ENCODE data around the gene CIDEB.

DNA sequence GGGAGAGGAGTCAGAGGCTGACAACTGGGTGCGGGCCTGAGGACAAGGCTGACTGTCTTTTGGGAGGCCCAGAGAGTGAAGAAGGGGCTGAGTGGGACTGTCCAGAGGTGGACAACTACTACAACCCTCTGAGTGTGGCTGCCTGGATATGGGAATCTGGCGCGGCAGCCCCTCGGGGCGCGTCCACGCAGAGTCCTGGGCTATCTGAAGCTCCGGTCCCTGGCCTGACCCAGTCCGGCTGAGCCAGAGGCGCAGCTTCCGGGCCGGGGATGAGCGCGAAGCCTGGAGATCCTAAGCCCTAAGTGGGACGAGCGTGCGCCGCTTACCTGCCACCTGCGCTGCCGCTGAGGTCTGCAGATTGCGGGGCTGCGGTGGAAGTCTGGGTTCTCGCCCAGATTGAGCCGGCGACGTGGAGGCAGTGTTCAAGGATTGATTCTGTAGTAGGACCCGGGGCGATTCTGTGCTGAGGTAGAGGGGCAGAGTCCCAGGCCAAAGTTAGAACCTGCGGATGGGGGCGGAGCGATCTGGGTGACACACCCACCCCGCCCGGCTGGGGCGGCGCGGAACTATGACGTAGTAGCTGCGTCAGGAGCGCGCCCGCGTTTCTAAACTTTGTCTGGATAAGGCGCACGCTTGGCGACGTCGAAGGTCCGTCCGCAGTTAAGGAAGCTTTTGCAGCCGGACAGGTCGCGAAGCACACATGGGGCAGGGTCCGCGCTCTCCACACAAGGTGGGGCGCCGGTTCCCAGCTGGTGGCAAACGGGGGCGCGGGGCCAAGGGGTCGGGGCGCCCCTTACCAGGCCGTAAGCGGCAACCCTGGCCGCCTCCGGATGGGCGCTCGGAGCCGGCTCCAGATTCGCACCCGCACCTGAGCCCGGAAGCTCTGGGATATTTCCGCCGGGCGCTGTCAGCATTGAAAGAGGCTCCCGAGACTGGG, 8.3 kb downstream of the CIDEB start, which contains the start of the genes DHRS1 and NOP9:
- TF ChIP-seq, protein P1, sequence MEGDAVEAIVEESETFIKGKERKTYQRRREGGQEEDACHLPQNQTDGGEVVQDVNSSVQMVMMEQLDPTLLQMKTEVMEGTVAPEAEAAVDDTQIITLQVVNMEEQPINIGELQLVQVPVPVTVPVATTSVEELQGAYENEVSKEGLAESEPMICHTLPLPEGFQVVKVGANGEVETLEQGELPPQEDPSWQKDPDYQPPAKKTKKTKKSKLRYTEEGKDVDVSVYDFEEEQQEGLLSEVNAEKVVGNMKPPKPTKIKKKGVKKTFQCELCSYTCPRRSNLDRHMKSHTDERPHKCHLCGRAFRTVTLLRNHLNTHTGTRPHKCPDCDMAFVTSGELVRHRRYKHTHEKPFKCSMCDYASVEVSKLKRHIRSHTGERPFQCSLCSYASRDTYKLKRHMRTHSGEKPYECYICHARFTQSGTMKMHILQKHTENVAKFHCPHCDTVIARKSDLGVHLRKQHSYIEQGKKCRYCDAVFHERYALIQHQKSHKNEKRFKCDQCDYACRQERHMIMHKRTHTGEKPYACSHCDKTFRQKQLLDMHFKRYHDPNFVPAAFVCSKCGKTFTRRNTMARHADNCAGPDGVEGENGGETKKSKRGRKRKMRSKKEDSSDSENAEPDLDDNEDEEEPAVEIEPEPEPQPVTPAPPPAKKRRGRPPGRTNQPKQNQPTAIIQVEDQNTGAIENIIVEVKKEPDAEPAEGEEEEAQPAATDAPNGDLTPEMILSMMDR (IDR thresholded peaks at IDR 0.05; ENCODE audit: borderline replicate concordance, extremely low read depth, low read length, poor library complexity, severe bottlenecking) = no peak
- TF ChIP-seq EZH2 (IDR thresholded peaks at IDR 0.05; ENCODE audit: borderline replicate concordance, low read depth, low read length, severe bottlenecking) = no peak
